HG02852 (cell line): Measurements from ENCODE around the gene ATF7IP.
A peak's percentile ranks its signal among the peaks of the same experiment; 100 is the strongest.

Experiments used
- ATAC-seq: cut with Tn5 transposase; IDR thresholded peaks from one replicate; pipeline ENCODE4 v1.9.1; 2021; ENCODE audit warnings: mild to moderate bottlenecking, moderate library complexity; ENCODE audit not compliant: unreplicated experiment

ATF7IP gene

DNA sequence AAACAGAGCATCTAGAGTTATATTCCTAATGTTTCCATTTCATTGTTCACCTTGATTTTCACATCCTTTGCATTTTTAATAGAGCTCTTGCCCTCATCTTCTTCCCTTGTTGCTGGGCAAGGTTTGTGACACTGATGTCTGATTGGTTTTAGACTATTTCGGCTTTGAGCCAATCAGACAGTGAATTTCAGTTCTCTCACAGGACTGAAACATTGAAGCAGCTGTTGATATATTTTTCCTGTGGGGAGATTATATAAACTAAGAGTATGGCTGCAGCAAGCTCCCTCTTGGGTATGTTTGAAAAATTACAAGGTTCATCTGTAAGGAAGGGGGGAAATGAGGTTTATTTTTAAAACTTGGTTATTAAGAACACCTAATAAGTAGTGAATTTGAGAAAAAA is 51.2 kb downstream of the ATF7IP start:
- ATAC-seq, result no peak

GRCh38 chr12:14417715-14418114 is 52.2 kb downstream of the ATF7IP start:
- ATAC-seq, result no peak

- no peak for ATAC-seq
Observed at GRCh38 chr12:14418451-14418890, 53.0 kb downstream of the ATF7IP start.

DNA sequence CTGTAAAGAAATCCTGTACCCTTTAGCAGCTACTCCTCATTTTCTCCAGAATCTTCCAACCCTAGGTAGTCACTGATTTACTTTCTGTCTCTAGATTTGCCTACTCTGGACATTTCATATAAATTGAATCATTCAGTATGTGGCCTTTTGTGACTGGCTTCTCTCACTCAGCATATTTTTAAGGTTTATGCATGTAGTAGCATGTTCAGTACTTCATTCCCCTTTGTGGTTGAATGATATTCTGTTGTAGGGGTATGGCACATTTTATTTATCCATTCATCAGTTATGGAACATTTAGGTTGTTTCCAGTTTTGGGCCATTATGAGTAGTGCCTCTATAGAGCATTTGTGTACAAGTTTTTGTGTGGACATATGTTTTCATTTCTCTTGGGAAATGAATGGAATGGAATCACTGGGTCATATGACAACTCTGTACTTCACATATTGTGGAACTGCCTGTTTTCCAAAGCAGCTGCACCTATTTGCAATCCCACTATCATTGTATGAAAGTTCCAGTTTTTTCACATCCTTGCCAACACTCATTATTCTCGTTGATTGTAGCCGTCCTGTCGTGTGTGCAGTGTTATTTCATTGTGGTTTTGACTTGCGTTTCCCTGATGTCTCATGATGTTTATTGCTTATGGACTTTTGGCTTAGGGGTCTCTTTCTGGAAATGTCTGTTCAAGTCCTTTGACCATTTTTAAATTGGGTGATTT is 57.2 kb downstream of the ATF7IP start:
- no peak for ATAC-seq

- no peak for ATAC-seq
Observed at GRCh38 chr12:14424545-14424944, 59.1 kb downstream of the ATF7IP start.

DNA sequence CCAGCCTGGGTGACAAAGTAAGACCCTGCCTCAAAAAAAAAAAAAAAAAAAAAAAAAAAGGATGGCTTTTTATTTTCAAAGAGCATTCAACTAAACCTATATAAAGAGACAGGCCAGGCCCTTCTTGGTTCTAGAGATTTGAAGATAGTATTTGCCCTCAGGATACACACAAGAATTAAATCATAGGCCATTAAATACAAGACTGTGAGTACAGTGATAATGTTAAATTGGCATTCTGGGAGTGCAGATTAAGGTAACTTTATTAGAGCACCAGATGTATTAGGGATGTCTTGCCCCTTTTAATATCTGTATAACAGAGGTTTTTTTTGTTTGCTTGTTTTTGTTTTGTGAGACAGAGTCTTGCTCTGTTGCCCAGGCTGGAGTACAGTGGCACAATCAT is 61.3 kb downstream of the ATF7IP start:
- no peak for ATAC-seq

- no peak for ATAC-seq
Observed at GRCh38 chr12:14427929-14428328, 62.4 kb downstream of the ATF7IP start.

GRCh38 chr12:14430394-14430986 is 65.0 kb downstream of the ATF7IP start:
- no peak for ATAC-seq

GRCh38 chr12:14431975-14432374 is 66.5 kb downstream of the ATF7IP start:
- ATAC-seq, result no peak

GRCh38 chr12:14435627-14436026 is 70.1 kb downstream of the ATF7IP start:
- ATAC-seq, result no peak

GRCh38 chr12:14442221-14442881 is 76.9 kb downstream of the ATF7IP start:
- no peak for ATAC-seq

DNA sequence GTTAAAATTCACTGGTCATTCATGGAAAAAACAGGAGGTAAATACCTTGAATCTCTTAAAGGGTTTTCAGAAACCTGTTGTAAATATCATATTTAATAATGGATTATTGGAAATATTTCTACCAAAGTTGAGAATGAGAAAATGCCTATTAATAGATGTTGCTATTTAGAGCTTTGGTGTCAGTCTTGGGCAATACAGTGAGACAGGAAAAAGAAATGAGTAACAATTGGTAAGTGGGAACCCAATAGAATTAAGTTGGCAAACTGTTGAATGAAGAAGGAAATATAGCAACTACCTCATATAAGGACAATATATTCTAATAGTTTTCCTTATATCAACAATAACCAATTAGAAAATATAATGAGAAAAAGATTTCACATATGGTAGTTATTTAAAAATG is 78.0 kb downstream of the ATF7IP start:
- no peak for ATAC-seq

DNA sequence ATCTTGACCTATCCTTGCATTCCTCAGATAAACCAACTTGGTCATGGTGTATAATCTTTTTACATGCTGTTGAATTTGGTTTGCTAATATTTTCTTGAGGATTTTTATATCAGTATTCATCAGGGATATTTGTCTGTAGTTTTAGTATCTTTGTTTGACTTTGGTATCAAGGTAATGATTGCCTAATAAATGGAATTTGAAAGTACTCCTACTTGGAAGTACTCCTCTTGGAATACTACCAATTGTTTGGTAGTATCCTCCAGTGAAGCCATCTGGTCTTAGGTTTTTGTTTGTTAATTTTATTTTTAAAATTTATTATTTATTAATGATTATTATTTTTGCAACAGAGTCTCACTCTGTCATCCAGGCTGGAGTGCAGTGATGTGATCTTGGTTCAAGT is 85.0 kb downstream of the ATF7IP start:
- no peak for ATAC-seq

- no peak for ATAC-seq
Observed at GRCh38 chr12:14452336-14452735, 86.9 kb downstream of the ATF7IP start.

- ATAC-seq, result no peak
Observed at GRCh38 chr12:14452865-14453264, 87.4 kb downstream of the ATF7IP start.

DNA sequence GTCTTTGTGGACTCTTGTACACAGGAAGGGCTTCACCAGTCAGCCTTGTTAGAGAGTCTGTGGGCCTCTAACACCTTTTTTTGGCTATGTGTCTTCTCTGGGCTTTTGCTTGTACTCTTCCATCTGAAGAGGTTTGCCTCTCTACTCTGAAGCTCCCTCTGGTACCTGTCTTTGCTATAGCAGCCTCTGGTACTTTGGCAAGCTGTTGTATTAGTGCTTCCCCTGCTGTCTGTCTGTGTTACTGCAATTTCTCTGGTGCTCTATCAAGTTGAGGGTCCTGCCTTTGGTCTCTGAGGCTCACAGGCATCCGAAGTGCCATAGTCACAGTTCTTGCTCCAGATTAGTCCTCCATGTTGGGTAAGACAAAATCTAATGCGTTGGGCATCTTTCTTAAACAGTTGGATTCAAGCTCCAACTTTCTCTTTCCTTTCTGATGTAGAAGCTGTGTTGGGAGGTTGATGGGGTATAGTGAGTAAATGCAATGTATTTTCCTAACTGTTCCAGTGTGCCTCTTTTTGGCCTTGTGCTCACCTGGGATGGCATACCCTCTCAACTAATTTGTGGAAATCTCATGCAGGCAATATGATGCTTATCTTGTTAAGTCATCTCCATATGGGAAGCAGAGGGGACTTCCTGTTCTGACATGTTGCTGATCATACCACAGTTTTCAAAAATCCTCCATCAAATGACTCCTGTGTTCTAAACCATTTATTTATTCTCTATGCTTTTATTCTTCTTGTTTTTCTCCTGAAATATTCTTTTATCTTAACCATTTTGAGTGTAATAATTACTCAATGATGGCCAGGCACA is 88.8 kb downstream of the ATF7IP start:
- ATAC-seq, result peak; percentile 43

GRCh38 chr12:14460212-14460841 is 94.8 kb downstream of the ATF7IP start:
- ATAC-seq, result no peak

GRCh38 chr12:14471497-14471896 is 106.0 kb downstream of the ATF7IP start:
- ATAC-seq, result no peak

DNA sequence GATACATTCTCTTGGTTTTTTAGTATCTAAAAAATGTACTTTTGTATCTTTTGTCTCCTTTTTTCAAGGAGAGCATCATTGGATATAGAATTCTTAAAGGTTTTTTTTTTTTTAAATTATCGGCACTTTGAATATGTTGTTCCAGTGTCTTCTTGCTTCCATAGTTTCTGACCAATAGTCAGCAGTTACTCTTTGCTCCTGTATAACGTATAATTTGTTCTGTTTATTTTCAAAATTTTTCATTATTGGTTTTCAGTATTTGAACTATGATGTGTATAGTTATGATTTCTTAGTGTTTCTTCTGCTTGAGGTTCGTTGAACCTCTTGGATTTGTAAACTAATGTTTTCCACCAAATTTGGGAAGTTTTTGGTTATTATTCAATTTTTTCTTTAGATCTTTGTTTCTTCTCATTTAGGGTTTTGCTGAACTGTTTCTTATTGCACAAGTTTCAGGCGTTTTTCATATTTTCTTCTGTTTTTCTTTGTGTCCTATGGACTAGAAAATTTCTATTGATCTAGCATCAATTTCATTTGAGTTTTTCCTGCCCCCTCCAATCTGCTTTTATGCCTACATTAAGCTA is 108.3 kb downstream of the ATF7IP start:
- no peak for ATAC-seq

- no peak for ATAC-seq
Observed at GRCh38 chr12:14479004-14479403, 113.5 kb downstream of the ATF7IP start.

DNA sequence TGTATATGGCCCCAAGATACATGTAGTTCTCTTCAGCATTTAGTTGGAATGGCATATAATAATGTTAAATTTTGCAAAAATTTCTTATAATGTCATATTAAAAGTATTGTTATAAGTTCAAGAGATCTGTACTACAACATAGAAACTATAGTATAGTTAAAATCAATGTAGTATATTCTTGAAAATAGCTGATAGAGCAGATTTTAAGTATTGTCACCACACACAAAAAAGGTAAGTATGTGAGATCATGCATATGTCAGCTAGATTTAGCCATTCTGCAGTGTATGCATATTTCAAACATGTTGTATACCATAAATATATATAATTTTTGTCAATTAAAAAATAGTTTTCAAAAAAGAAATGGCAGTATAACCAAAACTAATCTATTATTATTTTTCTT is 115.7 kb downstream of the ATF7IP start:
- no peak for ATAC-seq
